C4-2B (cell line): ENCODE results near the gene PDLIM7.

Source experiments
- ZFX ChIP-seq: fragments of 450-650 bp; IDR thresholded peaks from 2 replicates; pipeline ENCODE4 v1.6.1; 2017
- TF ChIP-seq, protein P1 (sequence below): fragments of 450-650 bp; conservative IDR thresholded peaks from 2 replicates; pipeline ENCODE4 v1.5.1; 2017; ENCODE audit warnings: mild to moderate bottlenecking

DNA sequence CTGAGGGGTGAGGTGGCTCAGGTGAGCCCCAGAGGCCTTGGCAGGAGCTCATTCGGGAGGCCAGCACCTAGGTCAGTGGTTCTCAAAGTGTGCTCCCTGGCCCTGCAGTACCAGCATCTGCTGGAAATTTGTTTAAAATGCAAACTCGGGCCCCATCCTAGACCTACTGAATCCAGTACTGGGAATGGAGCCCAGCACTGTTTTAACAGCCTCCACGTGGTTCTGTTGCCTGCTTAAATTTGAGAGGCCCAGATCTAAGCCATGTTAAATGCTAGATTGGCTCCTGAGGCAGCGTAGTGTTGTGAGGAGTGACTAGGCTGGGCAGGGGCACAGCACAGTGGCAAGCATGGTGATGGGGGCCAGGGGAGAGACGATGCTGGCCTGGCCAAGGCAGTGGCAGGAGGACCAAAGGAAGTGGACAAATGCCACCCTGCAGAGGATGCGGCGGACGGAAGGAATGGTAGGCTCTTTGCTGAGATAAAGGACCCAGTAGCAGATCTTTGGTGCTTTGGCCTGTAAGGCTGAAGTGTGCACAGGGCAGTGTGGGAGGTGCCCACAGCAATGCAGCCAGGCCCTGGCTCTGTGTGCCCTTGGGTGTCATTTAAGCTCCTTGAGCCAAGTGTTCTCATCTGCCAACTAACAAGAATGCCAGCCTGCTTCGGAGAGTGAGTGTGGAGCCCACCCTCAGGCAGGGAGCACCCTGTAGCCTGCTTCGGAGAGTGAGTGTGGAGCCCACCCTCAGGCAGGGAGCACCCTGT, 46.6 kb downstream of the PDLIM7 start:
- TF ChIP-seq, protein P1, sequence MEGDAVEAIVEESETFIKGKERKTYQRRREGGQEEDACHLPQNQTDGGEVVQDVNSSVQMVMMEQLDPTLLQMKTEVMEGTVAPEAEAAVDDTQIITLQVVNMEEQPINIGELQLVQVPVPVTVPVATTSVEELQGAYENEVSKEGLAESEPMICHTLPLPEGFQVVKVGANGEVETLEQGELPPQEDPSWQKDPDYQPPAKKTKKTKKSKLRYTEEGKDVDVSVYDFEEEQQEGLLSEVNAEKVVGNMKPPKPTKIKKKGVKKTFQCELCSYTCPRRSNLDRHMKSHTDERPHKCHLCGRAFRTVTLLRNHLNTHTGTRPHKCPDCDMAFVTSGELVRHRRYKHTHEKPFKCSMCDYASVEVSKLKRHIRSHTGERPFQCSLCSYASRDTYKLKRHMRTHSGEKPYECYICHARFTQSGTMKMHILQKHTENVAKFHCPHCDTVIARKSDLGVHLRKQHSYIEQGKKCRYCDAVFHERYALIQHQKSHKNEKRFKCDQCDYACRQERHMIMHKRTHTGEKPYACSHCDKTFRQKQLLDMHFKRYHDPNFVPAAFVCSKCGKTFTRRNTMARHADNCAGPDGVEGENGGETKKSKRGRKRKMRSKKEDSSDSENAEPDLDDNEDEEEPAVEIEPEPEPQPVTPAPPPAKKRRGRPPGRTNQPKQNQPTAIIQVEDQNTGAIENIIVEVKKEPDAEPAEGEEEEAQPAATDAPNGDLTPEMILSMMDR, result no peak
- TF ChIP-seq ZFX, result no peak
